ENCODE data around the gene PIGS.

The PIGS gene

GRCh38 chr17:28549236-28550132, 21.8 kb downstream of the PIGS start:
- no peak for DNase-seq

GRCh38 chr17:28548417-28549130, 22.8 kb downstream of the PIGS start:
- no peak for DNase-seq

GRCh38 chr17:28547623-28548416, 23.5 kb downstream of the PIGS start:
- DNase-seq, result peak; percentile 30

- no peak for DNase-seq
Measured at GRCh38 chr17:28547096-28547622, 24.2 kb downstream of the PIGS start.

- no peak for DNase-seq
Measured at GRCh38 chr17:28545787-28546415, 25.4 kb downstream of the PIGS start.

GRCh38 chr17:28545141-28545503, 26.2 kb downstream of the PIGS start:
- DNase-seq, result no peak

- DNase-seq, result no peak
Measured at GRCh38 chr17:28544402-28545140, 26.8 kb downstream of the PIGS start.

- no peak for DNase-seq
Measured at GRCh38 chr17:28541439-28541838, 29.9 kb downstream of the PIGS start.

GRCh38 chr17:28540231-28540630, 31.1 kb downstream of the PIGS start:
- DNase-seq, result no peak

GRCh38 chr17:28538296-28538895, 32.9 kb downstream of the PIGS start:
- no peak for DNase-seq

- DNase-seq, result no peak
Measured at GRCh38 chr17:28537219-28537610, 34.1 kb downstream of the PIGS start.

- no peak for DNase-seq
Measured at GRCh38 chr17:28536532-28537218, 34.6 kb downstream of the PIGS start.

- no peak for DNase-seq
Measured at GRCh38 chr17:28534740-28535375, 36.5 kb downstream of the PIGS start.

- DNase-seq, result no peak
Measured at GRCh38 chr17:28533091-28533807, 38.1 kb downstream of the PIGS start.

- no peak for DNase-seq
Measured at GRCh38 chr17:28532050-28532960, 39.0 kb downstream of the PIGS start.

- DNase-seq, result no peak
Measured at GRCh38 chr17:28530926-28531325, 40.4 kb downstream of the PIGS start.

- no peak for DNase-seq
Measured at GRCh38 chr17:28530250-28530649, 41.1 kb downstream of the PIGS start.

- no peak for DNase-seq
Measured at GRCh38 chr17:28529013-28529400, 42.3 kb downstream of the PIGS start.

Measured in DMS 273 treated with DMSO at 0.1 percent for 48 hours (cell line).